ENCODE measurements around the gene TCP11L2.

The TCP11L2 gene

DNA sequence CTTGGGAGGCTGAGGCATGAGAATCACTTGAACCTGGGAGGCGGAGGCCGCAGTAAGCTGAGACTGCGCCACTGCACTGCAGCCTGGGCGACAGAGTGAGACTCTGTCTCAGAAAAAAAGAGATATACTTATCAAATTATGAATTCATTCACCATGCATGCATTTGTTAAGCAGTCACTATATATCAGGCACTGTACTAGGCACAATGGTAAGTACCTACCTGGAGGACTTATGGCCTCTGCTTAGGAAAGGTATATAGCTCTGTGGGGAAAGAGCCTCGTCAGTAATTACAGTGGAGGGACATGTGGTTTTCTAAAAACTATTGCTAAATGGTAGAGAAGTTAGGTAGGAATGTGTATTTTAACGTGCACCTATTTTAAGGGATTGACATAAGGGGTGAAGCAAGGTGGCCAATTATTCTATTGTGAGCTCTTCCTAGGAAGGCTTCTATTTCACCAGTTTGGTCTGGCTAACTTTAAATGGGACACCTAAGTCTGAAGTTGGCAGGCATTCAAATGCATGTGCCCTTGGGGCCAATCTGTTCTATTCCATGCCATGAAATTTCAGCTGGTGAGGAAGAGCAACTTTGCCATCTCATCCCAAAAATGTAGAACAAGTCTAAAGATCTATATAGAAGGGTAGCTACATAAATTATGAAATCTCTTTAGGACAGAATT is 15.0 kb downstream of the TCP11L2 start:
- H3K27ac ChIP-seq = no peak overlapping the region

DNA sequence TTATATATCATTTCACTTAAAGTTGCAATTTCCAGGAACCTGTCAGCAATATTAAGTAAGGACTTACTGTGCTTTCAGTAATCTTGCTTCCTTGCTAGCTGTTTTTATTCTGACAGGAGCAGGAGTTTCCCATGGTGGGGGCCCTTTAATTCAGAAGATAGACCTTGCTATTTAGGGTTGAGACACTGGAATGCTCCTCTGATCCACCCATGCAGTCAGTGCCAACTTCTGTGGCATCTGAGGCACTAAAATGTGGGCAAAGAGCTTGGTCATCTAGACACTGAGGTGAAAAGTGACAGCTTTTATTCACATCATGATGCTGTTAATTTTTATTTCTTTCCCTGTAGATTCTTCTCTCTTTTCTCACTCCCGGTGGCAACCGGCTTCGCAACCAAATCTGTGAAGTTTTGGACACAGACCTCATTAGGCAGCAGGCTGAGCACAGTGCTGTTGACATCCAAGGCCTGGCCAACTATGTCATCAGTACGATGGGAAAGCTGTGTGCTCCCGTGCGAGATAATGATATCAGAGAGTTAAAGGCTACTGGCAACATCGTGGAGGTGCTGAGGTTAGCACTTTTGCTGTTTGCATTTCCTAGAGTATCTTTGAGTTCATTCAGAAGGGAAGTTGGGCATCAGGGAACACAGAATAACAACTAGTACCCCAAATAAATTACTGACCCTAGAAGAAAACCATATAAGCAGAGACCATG is 18.8 kb downstream of the TCP11L2 start:
- TF ChIP-seq, protein P1, sequence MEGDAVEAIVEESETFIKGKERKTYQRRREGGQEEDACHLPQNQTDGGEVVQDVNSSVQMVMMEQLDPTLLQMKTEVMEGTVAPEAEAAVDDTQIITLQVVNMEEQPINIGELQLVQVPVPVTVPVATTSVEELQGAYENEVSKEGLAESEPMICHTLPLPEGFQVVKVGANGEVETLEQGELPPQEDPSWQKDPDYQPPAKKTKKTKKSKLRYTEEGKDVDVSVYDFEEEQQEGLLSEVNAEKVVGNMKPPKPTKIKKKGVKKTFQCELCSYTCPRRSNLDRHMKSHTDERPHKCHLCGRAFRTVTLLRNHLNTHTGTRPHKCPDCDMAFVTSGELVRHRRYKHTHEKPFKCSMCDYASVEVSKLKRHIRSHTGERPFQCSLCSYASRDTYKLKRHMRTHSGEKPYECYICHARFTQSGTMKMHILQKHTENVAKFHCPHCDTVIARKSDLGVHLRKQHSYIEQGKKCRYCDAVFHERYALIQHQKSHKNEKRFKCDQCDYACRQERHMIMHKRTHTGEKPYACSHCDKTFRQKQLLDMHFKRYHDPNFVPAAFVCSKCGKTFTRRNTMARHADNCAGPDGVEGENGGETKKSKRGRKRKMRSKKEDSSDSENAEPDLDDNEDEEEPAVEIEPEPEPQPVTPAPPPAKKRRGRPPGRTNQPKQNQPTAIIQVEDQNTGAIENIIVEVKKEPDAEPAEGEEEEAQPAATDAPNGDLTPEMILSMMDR (IDR thresholded peaks at IDR 0.05) = no peak
- no peak for TF ChIP-seq ZFX (IDR thresholded peaks at IDR 0.05; ENCODE audit: borderline replicate concordance)
- H3K27ac ChIP-seq = no peak overlapping the region

More for the DNA sequence above, 15.0 kb downstream of the TCP11L2 start:
- TF ChIP-seq, protein P1 (IDR thresholded peaks at IDR 0.05) = no peak
- no peak for TF ChIP-seq ZFX (IDR thresholded peaks at IDR 0.05; ENCODE audit: borderline replicate concordance)

DNA sequence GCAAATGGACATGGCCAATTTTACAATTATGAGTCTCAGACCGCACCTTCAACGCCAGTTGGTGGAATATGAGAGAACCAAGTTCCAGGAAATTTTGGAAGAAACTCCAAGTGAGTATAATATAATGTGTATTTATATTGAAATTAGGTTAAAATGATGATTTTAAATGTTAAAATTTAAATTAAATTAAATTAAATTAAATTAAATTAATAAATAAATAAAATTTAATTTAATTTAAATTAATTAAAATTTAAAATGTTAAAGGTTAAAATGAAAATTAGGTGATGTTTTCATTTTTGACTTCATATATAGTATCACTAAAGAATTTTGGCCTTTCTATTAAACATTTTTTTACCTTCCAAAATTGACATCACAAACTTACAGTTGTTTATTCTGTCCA is 21.0 kb downstream of the TCP11L2 start:
- TF ChIP-seq, protein P1 (IDR thresholded peaks at IDR 0.05) = no peak
- no peak for TF ChIP-seq ZFX (IDR thresholded peaks at IDR 0.05; ENCODE audit: borderline replicate concordance)
- no peak overlapping the region for H3K27ac ChIP-seq

DNA sequence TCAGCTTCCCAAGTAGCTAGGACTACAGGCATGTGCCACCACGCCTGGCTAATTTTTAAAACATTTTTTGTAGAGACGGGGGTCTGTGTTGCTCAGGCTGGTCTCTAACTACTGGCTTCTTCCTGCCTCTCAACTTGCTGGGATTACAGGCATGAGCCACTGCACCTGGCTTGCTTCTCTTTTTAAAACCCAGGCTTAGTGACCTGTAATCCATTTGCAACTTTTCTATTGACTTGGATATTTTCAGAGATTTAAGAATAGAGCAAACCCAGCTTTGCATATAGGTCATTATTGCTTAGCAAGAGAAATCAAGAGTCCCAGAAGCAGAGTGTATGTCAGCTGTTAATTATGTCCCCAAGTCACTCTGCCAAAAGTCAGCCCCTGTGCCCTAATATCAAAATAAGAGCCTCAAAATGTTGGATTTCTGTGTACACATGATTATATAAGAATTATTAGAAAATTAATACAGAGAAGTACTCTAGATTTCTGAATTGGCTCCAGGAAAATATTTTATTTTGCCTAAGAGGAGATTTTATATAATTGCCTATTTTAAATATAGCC is 24.9 kb downstream of the TCP11L2 start:
- TF ChIP-seq, protein P1 (IDR thresholded peaks at IDR 0.05) = no peak
- no peak for TF ChIP-seq ZFX (IDR thresholded peaks at IDR 0.05; ENCODE audit: borderline replicate concordance)
- H3K27ac ChIP-seq = no peak overlapping the region

DNA sequence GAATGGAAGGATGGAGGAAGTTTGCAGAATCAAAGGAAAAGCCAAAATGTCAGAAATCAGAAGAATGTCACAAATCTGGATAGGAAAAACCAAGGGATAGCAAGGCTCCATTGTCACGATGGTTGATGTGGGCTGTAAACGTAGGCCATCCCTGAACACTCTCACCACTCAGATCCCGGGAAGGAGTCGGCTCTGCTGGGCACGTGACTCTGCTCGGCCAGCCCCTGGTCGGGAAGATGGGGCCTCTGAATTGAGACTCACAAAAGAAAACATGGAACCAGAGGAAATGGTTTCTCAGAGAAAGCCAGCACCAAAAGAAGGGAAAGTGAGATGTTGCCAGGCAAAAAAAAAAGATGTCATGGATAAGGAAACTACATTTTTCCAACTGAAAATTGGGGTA is 26.2 kb downstream of the TCP11L2 start:
- no peak overlapping the region for H3K27ac ChIP-seq
- no peak for TF ChIP-seq ZFX (IDR thresholded peaks at IDR 0.05; ENCODE audit: borderline replicate concordance)
- TF ChIP-seq, protein P1 (IDR thresholded peaks at IDR 0.05) = no peak

DNA sequence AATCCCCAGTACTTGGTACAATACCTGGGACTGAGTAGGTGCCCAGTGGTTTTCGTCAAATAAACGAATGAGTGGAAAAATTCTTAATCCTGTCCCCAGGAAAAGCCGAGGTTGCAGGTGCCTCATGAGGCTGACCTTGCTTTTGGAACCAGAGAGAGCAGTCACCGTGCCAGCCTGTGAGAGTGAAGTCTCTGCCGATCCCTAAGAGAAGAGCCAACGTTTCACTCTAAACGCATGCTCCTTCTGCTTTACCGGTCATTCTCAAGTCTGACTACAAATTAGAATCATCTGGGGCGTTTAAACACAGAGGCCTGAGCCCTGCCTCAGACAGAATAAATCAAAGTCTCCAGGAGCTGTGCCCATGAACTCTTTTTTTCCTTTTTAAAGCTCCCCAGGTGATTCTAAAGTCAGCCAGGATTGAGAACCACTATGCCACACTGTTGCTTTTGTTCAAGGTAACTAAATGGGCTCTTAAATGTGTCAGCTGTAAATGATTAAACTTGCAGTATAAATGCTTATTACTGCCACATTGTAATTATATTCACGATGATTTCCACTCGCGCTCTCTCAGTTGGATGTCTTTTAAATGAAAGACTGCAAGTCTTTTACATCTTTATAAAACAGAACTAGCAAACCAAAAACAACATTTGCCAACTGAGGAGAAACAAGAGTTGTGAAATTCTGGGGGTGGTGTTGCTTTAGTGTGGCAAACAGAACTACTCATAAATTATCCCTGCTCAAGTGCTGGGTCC is 26.9 kb downstream of the TCP11L2 start:
- H3K27ac ChIP-seq = no peak overlapping the region
- TF ChIP-seq, protein P1 (IDR thresholded peaks at IDR 0.05) = no peak
- no peak for TF ChIP-seq ZFX (IDR thresholded peaks at IDR 0.05; ENCODE audit: borderline replicate concordance)
